Panc1 (cell line): ENCODE data around the gene DCUN1D4. TPM values are rescaled to one million over a fixed set of nuclear protein-coding genes. Genes with fewer than 3 reads are reported as not detected.

ENCODE experiments used
- ATAC-seq: fragments of 200-7000 bp; cut with Tn5 transposase; 2 replicates; pipeline ENCODE4 v1.9.1; 2020; ENCODE audit warnings: mild to moderate bottlenecking, moderate library complexity
- BruUV-seq: library from RNA; stranded (reverse); fragments of 400-500 nt; replicated peaks from 2 replicates; lab custom pipeline; 2021; lab: Mats Ljungman, UMichigan
- CTCF ChIA-PET: fragments of 300-600 bp; sonication (Branson Sonifier 250); formaldehyde crosslinking; loops from one replicate; lab custom pipeline; 2022; ENCODE audit warnings: antibody characterized with exemption; lab: Charles Lee
- POLR2A ChIA-PET: fragments of 300-600 bp; sonication (Branson Sonifier 250); formaldehyde crosslinking; loops from one replicate; lab custom pipeline; 2022; ENCODE audit warnings: antibody characterized with exemption; lab: Charles Lee
- DNase-seq: peaks from one replicate; pipeline ENCODE4 v3.0.0-alpha.2; 2010; ENCODE audit warnings: low read depth, low spot score
- H3K27ac ChIP-seq: 2 replicates; pipeline ENCODE4 v1.5.1; 2011; ENCODE audit warnings: mild to moderate bottlenecking, low read length, inconsistent platforms
- H3K27me3 ChIP-seq: fragments of 200-500 bp; sonication (Bioruptor generic); 2 replicates; pipeline ENCODE4 v1.6.0; 2014; ENCODE audit warnings: low read length, inconsistent platforms; ENCODE audit not compliant: control insufficient read depth, insufficient read depth
- H3K36me3 ChIP-seq: fragments of 200-500 bp; sonication (Bioruptor generic); 2 replicates; pipeline ENCODE4 v1.5.1; 2014; ENCODE audit warnings: inconsistent platforms, mild to moderate bottlenecking, low read length, moderate library complexity; ENCODE audit not compliant: control insufficient read depth, insufficient read depth
- H3K4me1 ChIP-seq: 2 replicates; pipeline ENCODE4 v1.5.1; 2011; ENCODE audit warnings: inconsistent platforms, mild to moderate bottlenecking, low read length, moderate library complexity; ENCODE audit not compliant: control insufficient read depth, insufficient read depth
- H3K4me3 ChIP-seq, 2 experiments: 2 replicates each; pipeline ENCODE4 v1.5.1; 2011 to 2012; ENCODE audit warnings: low read depth in 2 of 2, low read length in 2 of 2, mild to moderate bottlenecking in 2 of 2, inconsistent platforms in 1 of 2, moderate library complexity in 1 of 2
- H3K9me3 ChIP-seq: fragments of 200-500 bp; sonication (Bioruptor generic); 2 replicates; pipeline ENCODE4 v1.5.1; 2014; ENCODE audit warnings: low read depth, mild to moderate bottlenecking, inconsistent platforms, low read length, moderate library complexity; ENCODE audit not compliant: control insufficient read depth, insufficient read depth
- POLR2AphosphoS5 ChIP-seq: IDR thresholded peaks from 2 replicates; pipeline ENCODE4 v1.6.1; 2012; ENCODE audit warnings: mild to moderate bottlenecking, low read depth, low read length, moderate library complexity
- REST ChIP-seq, 2 experiments: IDR thresholded peaks; 2 replicates each; pipeline ENCODE4 v1.6.1; 2011 to 2012; ENCODE audit warnings: low read depth in 2 of 2, control low read depth in 1 of 2, low read length in 1 of 2, mild to moderate bottlenecking in 1 of 2, moderate library complexity in 1 of 2; ENCODE audit not compliant: insufficient read depth in 1 of 2
- SIN3A ChIP-seq: IDR thresholded peaks from 2 replicates; pipeline ENCODE4 v1.6.1; 2012; ENCODE audit warnings: low read depth, mild to moderate bottlenecking, low read length, moderate library complexity, borderline replicate concordance; ENCODE audit not compliant: insufficient read depth
- TCF7L2 ChIP-seq: IDR thresholded peaks from 2 replicates; pipeline ENCODE4 v1.6.1; 2011; ENCODE audit warnings: mild to moderate bottlenecking, low read depth, low read length, inconsistent platforms
- in situ Hi-C: cut with HindIII; loops from 2 replicates; pipeline ENCODE4 v1.10.0; 2016; ENCODE audit warnings: low sequenced_read_pairs, low pct_unique_long_range_greater_than_20kb
- intact Hi-C: fragments of 100-400 bp; cut with micrococcal nuclease; formaldehyde crosslinking; loops from one replicate; pipeline ENCODE4 v1.10.0; 2022; ENCODE audit not compliant: unreplicated experiment
- total RNA-seq: library from RNA; stranded (reverse); gene quantifications from one replicate; pipeline ENCODE4 v1.2.1, GENCODE V29; 2021; ENCODE audit not compliant: unreplicated experiment
- TF ChIP-seq, protein P1 (sequence below): fragments of 450-650 bp; IDR thresholded peaks from 2 replicates; pipeline ENCODE4 v1.5.1; 2017; ENCODE audit warnings: mild to moderate bottlenecking

The DCUN1D4 gene
- total RNA-seq, 1 experiment from 2014 or later = 64.6 TPM

DNA sequence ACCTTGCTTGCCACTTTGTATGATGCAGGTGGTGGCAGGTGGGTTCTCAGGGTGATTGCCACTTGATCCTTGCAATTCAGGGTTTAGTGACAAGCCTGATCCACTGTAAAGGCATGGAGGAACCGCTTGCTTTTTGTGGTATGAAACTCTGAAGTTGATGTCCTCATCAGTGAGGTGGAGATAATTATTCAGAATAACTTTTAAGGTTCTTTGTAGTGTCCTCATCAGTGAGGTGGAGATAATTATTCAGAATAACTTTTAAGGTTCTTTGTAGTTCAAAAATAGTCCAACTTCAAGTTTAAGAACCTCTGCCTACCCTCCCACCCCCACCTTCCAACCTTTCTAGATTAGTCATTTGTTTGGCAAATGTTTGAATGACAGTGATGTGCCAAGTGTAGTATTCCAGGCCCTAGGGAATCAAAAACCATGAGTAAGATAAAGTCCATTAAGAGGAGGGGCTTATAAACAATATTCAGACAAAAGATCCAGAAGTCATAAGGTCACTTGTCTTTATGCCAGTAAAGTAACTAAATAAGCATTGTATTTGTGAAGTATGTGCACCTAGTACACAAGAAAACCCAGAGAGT lies 51.2 kb downstream of the DCUN1D4 start:
- Histone ChIP-seq H3K4me1 (no peaks in the 10 kb centered on the region; the same call in 1 of the 2 replicates), H3K27me3 (no peaks in the 10 kb centered on the region), H3K4me3 (no peak overlapping the region), H3K9me3 (no peaks in the 10 kb centered on the region), H3K27ac (no peak overlapping the region), H3K36me3 (peaks cover 7% of the 10 kb centered on the region)
- POLR2A ChIA-PET = no interaction called here
- TF ChIP-seq TCF7L2 (no peak), REST (IDR thresholded peaks at IDR 0.05; ENCODE audit: insufficient read depth in 1 of 2, low read depth in 2 of 2, low read length in 1 of 2) (no peak), SIN3A (no peak), POLR2AphosphoS5 (no peak)
- TF ChIP-seq, protein P1, sequence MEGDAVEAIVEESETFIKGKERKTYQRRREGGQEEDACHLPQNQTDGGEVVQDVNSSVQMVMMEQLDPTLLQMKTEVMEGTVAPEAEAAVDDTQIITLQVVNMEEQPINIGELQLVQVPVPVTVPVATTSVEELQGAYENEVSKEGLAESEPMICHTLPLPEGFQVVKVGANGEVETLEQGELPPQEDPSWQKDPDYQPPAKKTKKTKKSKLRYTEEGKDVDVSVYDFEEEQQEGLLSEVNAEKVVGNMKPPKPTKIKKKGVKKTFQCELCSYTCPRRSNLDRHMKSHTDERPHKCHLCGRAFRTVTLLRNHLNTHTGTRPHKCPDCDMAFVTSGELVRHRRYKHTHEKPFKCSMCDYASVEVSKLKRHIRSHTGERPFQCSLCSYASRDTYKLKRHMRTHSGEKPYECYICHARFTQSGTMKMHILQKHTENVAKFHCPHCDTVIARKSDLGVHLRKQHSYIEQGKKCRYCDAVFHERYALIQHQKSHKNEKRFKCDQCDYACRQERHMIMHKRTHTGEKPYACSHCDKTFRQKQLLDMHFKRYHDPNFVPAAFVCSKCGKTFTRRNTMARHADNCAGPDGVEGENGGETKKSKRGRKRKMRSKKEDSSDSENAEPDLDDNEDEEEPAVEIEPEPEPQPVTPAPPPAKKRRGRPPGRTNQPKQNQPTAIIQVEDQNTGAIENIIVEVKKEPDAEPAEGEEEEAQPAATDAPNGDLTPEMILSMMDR = no peak
- ATAC-seq (no peak), DNase-seq (no peak)
- BruUV-seq = no TSS peak
- CTCF ChIA-PET = no interaction called here
- in situ Hi-C loops = no loop called here
- intact Hi-C loops = no loop called here

DNA sequence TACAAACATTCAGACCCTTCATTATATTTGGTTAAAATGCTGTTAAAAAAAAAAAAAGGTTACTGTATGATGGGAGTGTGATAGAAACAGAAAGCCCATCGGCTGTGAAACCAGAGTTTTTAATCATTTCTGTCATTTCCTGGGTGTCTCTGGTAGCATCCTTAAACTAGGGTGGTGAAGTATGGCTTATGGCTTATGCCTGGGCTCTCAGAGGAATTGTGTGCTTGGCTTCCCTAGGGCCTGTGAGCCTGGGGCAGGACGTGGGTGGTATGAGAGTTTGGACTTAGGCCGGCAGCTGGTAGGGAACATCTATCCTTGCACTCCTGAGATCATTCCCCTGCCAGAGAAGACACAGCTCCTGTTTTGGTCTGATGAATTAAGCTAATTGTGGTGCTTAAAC lies 52.2 kb downstream of the DCUN1D4 start:
- in situ Hi-C loops = no loop called here
- DNase-seq (no peak), ATAC-seq (no peak)
- no peaks in the 10 kb centered on the region; the same call in 1 of the 2 replicates for H3K4me1 ChIP-seq
- no peak overlapping the region for H3K27ac ChIP-seq
- peaks cover 12% of the 10 kb centered on the region for H3K36me3 ChIP-seq
- ChIA-PET CTCF (interaction anchor here (0.7 kb wide), 2 partner anchors 10 to 71 kb away, joined by 9 to 14 read pairs; no protein-coding TSS in a partner anchor), POLR2A (interaction anchor here (0.6 kb wide), 1 partner anchor 18 kb away, joined by 13 read pairs; no protein-coding TSS in a partner anchor)
- intact Hi-C loops = loop anchor here (5.0 kb wide), 1 partner anchor 127 kb away; the partner anchor contains the start of gene LRRC66
- TF ChIP-seq SIN3A (no peak), POLR2AphosphoS5 (no peak), TCF7L2 (no peak), REST (IDR thresholded peaks at IDR 0.05; ENCODE audit: insufficient read depth in 1 of 2, low read depth in 2 of 2, low read length in 1 of 2) (no peak)
- TF ChIP-seq, protein P1 = no peak
- H3K9me3 ChIP-seq = no peaks in the 10 kb centered on the region
- no peaks in the 10 kb centered on the region for H3K27me3 ChIP-seq
- H3K4me3 ChIP-seq = no peak overlapping the region
- no TSS peak for BruUV-seq
